Body of pancreas (tissue), 4 donors: ENCODE measurements around the gene DNAAF8. TPM values are rescaled to one million over a fixed set of nuclear protein-coding genes. Genes with fewer than 3 reads are reported as not detected.

ENCODE experiments used
- ATAC-seq: fragments of 150-250 bp; one replicate; pipeline ENCODE4 v1.9.1; 2016
- DNase-seq, 4 donors: peaks; one replicate each; pipeline ENCODE4 v3.0.0-alpha.2; 2019
- H3K27ac ChIP-seq, 4 donors: fragments of 200-600 bp; sonication (generic); 1 replicate in 3 of 4; 2 replicates in 1 of 4; pipeline versions ENCODE4 v1.5.1 to v1.6.1; 2016 to 2019; ENCODE audit warnings: mild to moderate bottlenecking in 1 of 4, mixed read lengths in 1 of 4, moderate library complexity in 1 of 4
- H3K27me3 ChIP-seq, 2 donors: fragments of 200-600 bp; sonication (generic); one replicate each; pipeline ENCODE4 v1.6.0; 2016; ENCODE audit warnings: mild to moderate bottlenecking in 1 of 2
- H3K36me3 ChIP-seq, 2 donors: fragments of 200-600 bp; sonication (generic); replicated peaks in 1 of 2; 2 replicates each; pipeline ENCODE4 v1.5.1; 2016; ENCODE audit warnings: low read depth in 2 of 2; ENCODE audit not compliant: insufficient read depth in 1 of 2
- H3K4me1 ChIP-seq: fragments of 200-600 bp; sonication (generic); one replicate; pipeline ENCODE4 v1.6.0; 2016
- H3K4me3 ChIP-seq, 2 donors: fragments of 200-600 bp; sonication (generic); 1 replicate in 1 of 2; 2 replicates in 1 of 2; pipeline ENCODE4 v1.5.1; 2016 to 2019
- H3K9me3 ChIP-seq, 3 donors: fragments of 200-600 bp; sonication (generic); 1 replicate in 2 of 3; 2 replicates in 1 of 3; pipeline ENCODE4 v1.5.1; 2016
- POLR2A ChIP-seq, 3 donors: fragments of 450-650 bp; IDR thresholded peaks; one replicate each; pipeline ENCODE4 v1.6.1; 2016; ENCODE audit warnings: antibody characterized with exemption in 3 of 3, mild to moderate bottlenecking in 2 of 3
- WGBS, 2 donors: methylation state at CpG; one replicate each; pipeline ENCODE4 v1.1.5; 2017; 5-methylcytosine and 5-hydroxymethylcytosine counted together
- intact Hi-C: fragments of 100-400 bp; cut with DNase I; formaldehyde crosslinking; loops from one replicate; pipeline ENCODE4 v1.15.1; 2023
- total RNA-seq, 2 donors: library from RNA; depleted of rRNA; stranded (reverse); fragments of >200 nt; gene quantifications; one replicate each; pipeline ENCODE4 v1.1.0, GENCODE V29; 2016
- TF ChIP-seq, protein P1 (sequence below), 7 experiments: fragments of 450-650 bp in 4 of 7; fragments of 200-600 bp in 3 of 7; sonication (generic) in 3 of 7; IDR thresholded peaks; one replicate each; pipeline ENCODE4 v1.5.1; 2016 to 2019; ENCODE audit warnings: antibody characterized with exemption in 7 of 7

The DNAAF8 gene
- total RNA-seq, 2 donors from 2014 or later = under 0.01 to 0.26 TPM

GRCh38 chr16:4788910-4789309 lies 54.6 kb downstream of the DNAAF8 start:
- H3K27me3 ChIP-seq = no peaks in the 10 kb centered on the region
- ATAC-seq = no peak
- 81 to 86% methylated on average over 7 of the region's 7 CpGs for WGBS, 2 donors
- TF ChIP-seq, protein P1, sequence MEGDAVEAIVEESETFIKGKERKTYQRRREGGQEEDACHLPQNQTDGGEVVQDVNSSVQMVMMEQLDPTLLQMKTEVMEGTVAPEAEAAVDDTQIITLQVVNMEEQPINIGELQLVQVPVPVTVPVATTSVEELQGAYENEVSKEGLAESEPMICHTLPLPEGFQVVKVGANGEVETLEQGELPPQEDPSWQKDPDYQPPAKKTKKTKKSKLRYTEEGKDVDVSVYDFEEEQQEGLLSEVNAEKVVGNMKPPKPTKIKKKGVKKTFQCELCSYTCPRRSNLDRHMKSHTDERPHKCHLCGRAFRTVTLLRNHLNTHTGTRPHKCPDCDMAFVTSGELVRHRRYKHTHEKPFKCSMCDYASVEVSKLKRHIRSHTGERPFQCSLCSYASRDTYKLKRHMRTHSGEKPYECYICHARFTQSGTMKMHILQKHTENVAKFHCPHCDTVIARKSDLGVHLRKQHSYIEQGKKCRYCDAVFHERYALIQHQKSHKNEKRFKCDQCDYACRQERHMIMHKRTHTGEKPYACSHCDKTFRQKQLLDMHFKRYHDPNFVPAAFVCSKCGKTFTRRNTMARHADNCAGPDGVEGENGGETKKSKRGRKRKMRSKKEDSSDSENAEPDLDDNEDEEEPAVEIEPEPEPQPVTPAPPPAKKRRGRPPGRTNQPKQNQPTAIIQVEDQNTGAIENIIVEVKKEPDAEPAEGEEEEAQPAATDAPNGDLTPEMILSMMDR (IDR thresholded peaks at IDR 0.05) = no peak
- TF ChIP-seq POLR2A (IDR thresholded peaks at IDR 0.05) = no peak
- H3K36me3 ChIP-seq = no peaks in the 10 kb centered on the region
- no peak for DNase-seq
- no peak overlapping the region for H3K4me3 ChIP-seq
- intact Hi-C loops = no loop called here
- peaks cover 15% of the 10 kb centered on the region for H3K4me1 ChIP-seq
- H3K9me3 ChIP-seq = no peaks in the 10 kb centered on the region
- no peak overlapping the region for H3K27ac ChIP-seq

DNA sequence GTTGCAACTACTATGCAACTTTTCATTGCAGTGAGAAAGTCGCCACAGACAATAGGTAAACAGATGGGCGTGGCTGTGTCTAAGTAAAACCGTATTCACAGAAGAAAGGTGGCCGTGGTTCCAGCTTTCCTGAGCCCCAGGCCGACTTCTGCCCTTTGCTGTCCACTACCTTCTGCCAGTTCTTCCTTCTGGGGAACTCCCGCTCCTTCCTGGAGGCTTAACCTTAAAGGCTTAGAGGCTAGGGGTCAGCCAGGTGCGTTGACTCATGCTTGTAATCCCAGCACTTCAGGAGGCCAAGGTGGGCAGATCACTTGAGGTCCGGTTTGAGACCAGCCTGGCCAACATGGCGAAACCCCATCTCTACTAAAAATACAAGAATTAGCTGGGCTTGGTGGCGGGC lies 55.9 kb downstream of the DNAAF8 start:
- ATAC-seq = no peak
- 87% methylated on average over 9 to 10 of the region's 10 CpGs for WGBS, 2 donors
- TF ChIP-seq POLR2A (IDR thresholded peaks at IDR 0.05) = no peak
- TF ChIP-seq, protein P1 (IDR thresholded peaks at IDR 0.05) = no peak
- DNase-seq = no peak
- Histone ChIP-seq H3K27ac (no peak overlapping the region), H3K4me3 (no peak overlapping the region), H3K36me3 (no peaks in the 10 kb centered on the region), H3K27me3 (no peaks in the 10 kb centered on the region), H3K4me1 (peaks cover 19% of the 10 kb centered on the region), H3K9me3 (no peaks in the 10 kb centered on the region)
- intact Hi-C loops = no loop called here

DNA sequence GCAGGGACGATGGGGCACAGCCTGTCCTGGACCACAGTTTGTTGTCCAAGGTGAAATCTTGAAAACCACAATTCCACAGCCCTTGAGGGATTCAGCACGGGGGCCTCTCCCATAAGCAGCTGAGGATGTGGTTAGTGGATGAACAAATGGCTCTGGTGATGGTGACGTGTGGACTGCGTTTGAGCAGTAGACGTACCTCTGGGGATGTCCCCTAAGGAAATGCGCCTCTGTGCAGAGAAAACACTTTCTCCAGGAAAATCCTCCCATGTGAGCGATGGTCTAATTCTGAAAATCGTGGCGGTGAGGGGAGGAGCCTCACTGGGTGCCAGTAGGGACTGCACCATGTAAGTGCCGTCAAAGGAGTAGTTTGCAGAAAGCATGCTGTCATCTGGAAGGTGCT lies 56.5 kb downstream of the DNAAF8 start:
- no peaks in the 10 kb centered on the region for H3K9me3 ChIP-seq
- H3K27me3 ChIP-seq = no peaks in the 10 kb centered on the region
- intact Hi-C loops = no loop called here
- peaks cover 23% of the 10 kb centered on the region for H3K4me1 ChIP-seq
- 81 to 89% methylated on average over 10 of the region's 10 CpGs for WGBS, 2 donors
- H3K27ac ChIP-seq = no peak overlapping the region
- DNase-seq (no peak), ATAC-seq (no peak)
- TF ChIP-seq POLR2A (IDR thresholded peaks at IDR 0.05) = no peak
- TF ChIP-seq, protein P1 (IDR thresholded peaks at IDR 0.05) = no peak
- no peak overlapping the region for H3K4me3 ChIP-seq
- H3K36me3 ChIP-seq = no peaks in the 10 kb centered on the region

DNA sequence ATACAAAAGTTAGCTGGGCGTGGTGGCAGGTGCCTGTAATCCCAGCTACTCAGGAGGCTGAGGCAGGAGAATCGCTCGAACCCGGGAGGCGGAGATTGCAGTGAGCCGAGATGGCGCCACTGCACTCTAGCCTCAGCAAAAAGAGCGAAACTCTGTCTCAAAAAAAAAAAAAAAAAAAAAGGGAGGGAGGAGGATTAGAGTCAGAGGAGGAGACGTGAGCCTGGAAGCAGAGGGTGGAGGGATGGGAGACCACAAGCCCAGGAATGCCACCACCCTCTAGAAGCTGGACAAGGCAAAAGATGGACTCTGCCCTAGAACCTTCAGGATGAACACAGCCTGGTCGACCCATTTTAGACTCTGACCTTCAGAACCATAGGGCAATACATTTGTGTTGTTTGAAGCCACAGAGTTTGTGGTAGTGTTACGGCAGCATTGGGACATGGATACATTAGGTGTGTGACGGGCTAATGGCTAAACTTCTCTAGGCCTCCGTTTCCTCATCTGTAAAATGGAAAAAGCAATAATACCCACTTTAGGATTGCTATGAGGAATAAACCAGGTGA lies 58.7 kb downstream of the DNAAF8 start:
- H3K27me3 ChIP-seq = no peaks in the 10 kb centered on the region
- WGBS, 2 donors = 72 to 78% methylated on average over 9 to 13 of the region's 13 CpGs
- intact Hi-C loops = no loop called here
- ATAC-seq (no peak), DNase-seq (no peak)
- H3K36me3 ChIP-seq = no peaks in the 10 kb centered on the region
- H3K9me3 ChIP-seq = no peaks in the 10 kb centered on the region
- no peak overlapping the region for H3K27ac ChIP-seq
- no peak for TF ChIP-seq POLR2A (IDR thresholded peaks at IDR 0.05)
- TF ChIP-seq, protein P1 (IDR thresholded peaks at IDR 0.05) = no peak
- no peak overlapping the region for H3K4me3 ChIP-seq
- peaks cover 37% of the 10 kb centered on the region for H3K4me1 ChIP-seq

DNA sequence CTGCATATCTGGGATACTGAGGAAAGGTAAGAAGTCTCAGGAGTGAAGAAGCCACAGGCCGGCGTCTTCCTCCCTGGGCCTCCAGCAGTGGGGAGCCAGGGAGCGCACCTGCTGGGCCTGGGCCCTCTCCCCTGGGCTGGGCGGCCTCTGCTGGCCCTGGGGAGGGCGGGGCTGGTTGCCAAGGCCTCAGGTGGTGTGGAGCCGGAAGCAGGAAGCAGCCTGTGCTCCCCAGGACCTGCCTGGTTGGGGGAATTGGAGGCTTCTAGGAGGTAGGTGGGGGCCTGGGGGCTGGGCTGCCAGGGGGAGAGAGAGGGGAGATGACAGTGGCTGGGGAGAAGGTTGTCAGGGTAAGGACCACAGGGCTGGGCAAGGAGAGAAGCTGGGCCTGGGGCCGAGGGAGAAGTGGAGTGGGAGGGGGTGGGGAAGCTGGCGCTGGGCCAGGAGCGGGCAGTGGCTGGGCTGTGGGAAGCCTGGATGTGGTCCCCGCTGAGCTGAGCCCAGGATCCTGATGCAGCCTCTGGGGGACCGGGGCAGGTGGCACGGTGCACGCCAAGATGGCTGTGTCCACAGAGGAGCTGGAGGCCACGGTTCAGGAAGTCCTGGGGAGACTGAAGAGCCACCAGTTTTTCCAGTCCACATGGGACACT lies 61.0 kb downstream of the DNAAF8 start, which contains the start of gene SMIM22:
Gene SMIM22, plus strand, starts transcription at position 189 of the 647 bp plus-strand sequence. Its CDS starts 366 bp downstream, at position 555.
- intact Hi-C loops = no loop called here
- Histone ChIP-seq H3K9me3 (no peaks in the 10 kb centered on the region), H3K27me3 (no peaks in the 10 kb centered on the region), H3K36me3 (no peaks in the 10 kb centered on the region), H3K4me1 (peaks cover 33% of the 10 kb centered on the region), H3K4me3 (peak within 1 kb of the TSS; percentile 7 to 13), H3K27ac (peak within 1 kb of the TSS; percentile 60 to 85 (median 76))
- peak in 1 of 3 donors; percentile 34 for TF ChIP-seq POLR2A (IDR thresholded peaks at IDR 0.05)
- TF ChIP-seq, protein P1 (IDR thresholded peaks at IDR 0.05) = no peak
- DNase-seq (peak; percentile 78 to 92 (median 86)), ATAC-seq (peak; percentile 87)
- 20 to 27% methylated on average over 13 to 14 of the region's 14 CpGs for WGBS, 2 donors
